GM23338 (cell line): ENCODE data around the gene IL1RAPL2. TPM values are rescaled to one million over a fixed set of nuclear protein-coding genes. Genes with fewer than 3 reads are reported as not detected.

Source experiments
- ATAC-seq: fragments of 200-7000 bp; cut with Tn5 transposase; 3 replicates; pipeline ENCODE4 v1.9.1; 2020
- DNase-seq: peaks from one replicate; pipeline ENCODE4 v3.0.0-alpha.2; 2015; ENCODE audit warnings: low spot score
- H2AFZ ChIP-seq: fragments of 200-600 bp; sonication (generic); 2 replicates; pipeline ENCODE4 v1.8.0; 2016; ENCODE audit warnings: antibody characterized with exemption, mild to moderate bottlenecking, moderate library complexity
- H3F3A ChIP-seq: fragments of 200-600 bp; sonication (generic); replicated peaks from 2 replicates; pipeline ENCODE4 v1.8.0; 2017; ENCODE audit warnings: antibody characterized with exemption, mixed run types, low read depth
- H3K27ac ChIP-seq: fragments of 200-600 bp; sonication (generic); 2 replicates; pipeline ENCODE4 v1.6.1; 2016; ENCODE audit warnings: low read depth
- H3K27me3 ChIP-seq: fragments of 200-600 bp; sonication (generic); 2 replicates; pipeline ENCODE4 v1.8.0; 2016; ENCODE audit warnings: mild to moderate bottlenecking, mixed run types, moderate library complexity; ENCODE audit not compliant: insufficient read depth
- H3K36me3 ChIP-seq: fragments of 200-600 bp; sonication (generic); 2 replicates; pipeline ENCODE4 v1.8.0; 2016; ENCODE audit warnings: mild to moderate bottlenecking; ENCODE audit not compliant: insufficient read depth
- H3K4me1 ChIP-seq: fragments of 200-600 bp; sonication (generic); 2 replicates; pipeline ENCODE4 v1.8.0; 2016; ENCODE audit warnings: mild to moderate bottlenecking, moderate library complexity; ENCODE audit not compliant: insufficient read depth
- H3K4me2 ChIP-seq: fragments of 200-600 bp; sonication (generic); 2 replicates; pipeline ENCODE4 v1.7.1; 2017; ENCODE audit warnings: mixed run types
- H3K4me3 ChIP-seq: fragments of 200-600 bp; sonication (generic); 2 replicates; pipeline ENCODE4 v1.6.1; 2016; ENCODE audit warnings: mixed run types
- H3K79me2 ChIP-seq: fragments of 200-600 bp; sonication (generic); replicated peaks from 2 replicates; pipeline ENCODE4 v1.8.0; 2017; ENCODE audit warnings: mild to moderate bottlenecking; ENCODE audit not compliant: insufficient read depth
- H3K9me2 ChIP-seq: fragments of 200-600 bp; sonication (generic); 2 replicates; pipeline ENCODE4 v1.8.0; 2017; ENCODE audit not compliant: insufficient read depth
- H4K20me1 ChIP-seq: fragments of 200-600 bp; sonication (generic); replicated peaks from 2 replicates; pipeline ENCODE4 v1.8.0; 2017; ENCODE audit warnings: mild to moderate bottlenecking; ENCODE audit not compliant: insufficient read depth
- H3K27ac Mint-ChIP-seq: 2 replicates; pipeline ENCODE4 v1.8.0; 2020; ENCODE audit warnings: inconsistent platforms, mild to moderate bottlenecking, moderate library complexity, mixed read lengths
- H3K27me3 Mint-ChIP-seq: 3 replicates; pipeline ENCODE4 v1.8.0; 2022; ENCODE audit warnings: low read depth, mild to moderate bottlenecking, moderate library complexity, mixed read lengths, inconsistent platforms; ENCODE audit not compliant: insufficient read depth, poor library complexity
- H3K36me3 Mint-ChIP-seq: 3 replicates; pipeline ENCODE4 v1.8.0; 2021; ENCODE audit warnings: low read depth, mild to moderate bottlenecking, inconsistent platforms, moderate library complexity, mixed read lengths
- H3K4me1 Mint-ChIP-seq: 3 replicates; pipeline ENCODE4 v1.8.0; 2020; ENCODE audit warnings: mild to moderate bottlenecking, inconsistent platforms, mixed read lengths
- H3K4me3 Mint-ChIP-seq: 3 replicates; pipeline ENCODE4 v1.8.0; 2021; ENCODE audit warnings: moderate library complexity, mild to moderate bottlenecking, inconsistent platforms, mixed read lengths
- H3K9me3 Mint-ChIP-seq: 3 replicates; pipeline ENCODE4 v1.8.0; 2020; ENCODE audit warnings: moderate library complexity, mild to moderate bottlenecking, inconsistent platforms, mixed read lengths
- CREB1 ChIP-seq: fragments of 250-450 bp; sonication (Bioruptor Pico); IDR thresholded peaks from 2 replicates; pipeline ENCODE4 v1.5.0; 2020; ENCODE audit warnings: low read depth, mild to moderate bottlenecking, moderate library complexity
- ETS1 ChIP-seq: IDR thresholded peaks from 2 replicates; pipeline ENCODE4 v1.6.1; 2016; ENCODE audit warnings: antibody characterized with exemption
- EZH2 ChIP-seq: fragments of 200-600 bp; sonication (generic); IDR thresholded peaks from one replicate; pipeline ENCODE4 v1.8.0; 2017; ENCODE audit warnings: antibody characterized with exemption, mild to moderate bottlenecking, low read depth; ENCODE audit not compliant: unreplicated experiment
- JUNB ChIP-seq: IDR thresholded peaks from one replicate; pipeline ENCODE4 v1.6.1; 2016; ENCODE audit warnings: antibody characterized with exemption; ENCODE audit not compliant: unreplicated experiment
- NANOG ChIP-seq: IDR thresholded peaks from 2 replicates; pipeline ENCODE4 v1.6.1; 2016; ENCODE audit warnings: antibody characterized with exemption, borderline replicate concordance
- POLR2AphosphoS5 ChIP-seq: IDR thresholded peaks from 2 replicates; pipeline ENCODE4 v1.6.1; 2016; ENCODE audit warnings: antibody characterized with exemption, low read depth
- REST ChIP-seq: IDR thresholded peaks from one replicate; pipeline ENCODE4 v1.6.1; 2018; ENCODE audit warnings: antibody characterized with exemption; ENCODE audit not compliant: unreplicated experiment
- ZNF114 ChIP-seq: fragments of 250-450 bp; sonication (Bioruptor Pico); IDR thresholded peaks from 2 replicates; pipeline ENCODE4 v1.5.0; 2020; ENCODE audit warnings: mild to moderate bottlenecking, moderate library complexity
- ZNF331 ChIP-seq: fragments of 250-450 bp; sonication (Bioruptor Pico); IDR thresholded peaks from 2 replicates; pipeline ENCODE4 v1.5.0; 2020; ENCODE audit warnings: low read depth, mild to moderate bottlenecking, moderate library complexity
- ZNF462 ChIP-seq: fragments of 250-450 bp; sonication (Bioruptor Pico); IDR thresholded peaks from 2 replicates; pipeline ENCODE4 v1.5.0; 2020; ENCODE audit warnings: mild to moderate bottlenecking, moderate library complexity
- polyA plus RNA-seq: library from polyadenylated mRNA; unstranded; fragments of >200 nt; fragmentation: Nextera tagmentation; extraction: Ambion mirVana; gene quantifications from 2 replicates; pipeline ENCODE4 v1.2.1, GENCODE V29; 2016
- total RNA-seq: library from RNA; depleted of rRNA; stranded (reverse); fragments of >200 nt; shearing (Covaris generic); gene quantifications from 2 replicates; pipeline ENCODE4 v1.2.3, GENCODE V29; 2014

Gene IL1RAPL2
- total and polyA plus RNA-seq, 2 experiments from 2014 or later = 0.80 to 0.94 TPM

GRCh38 chrX:105773801-105774200 is 1207.8 kb downstream of the IL1RAPL2 start:
- H3K27ac Mint-ChIP-seq = no peak overlapping the region
- H3K27me3 Mint-ChIP-seq = no peaks in the 10 kb centered on the region

More at GRCh38 chrX:105773801-105774200, 1207.8 kb downstream of the IL1RAPL2 start:
- Histone ChIP-seq H3K27ac (no peak overlapping the region), H3K79me2 (no peaks in the 10 kb centered on the region), H2AFZ (no peak overlapping the region), H3K4me3 (no peak overlapping the region), H4K20me1 (no peaks in the 10 kb centered on the region), H3K27me3 (no peaks in the 10 kb centered on the region), H3K4me2 (no peak overlapping the region), H3K9me2 (no peaks in the 10 kb centered on the region), H3F3A (no peaks in the 10 kb centered on the region), H3K4me1 (no peaks in the 10 kb centered on the region), H3K36me3 (no peaks in the 10 kb centered on the region)
- no peak for DNase-seq
- TF ChIP-seq ZNF331 (CRISPR knock-in tag) (no peak), EZH2 (no peak), JUNB (no peak), POLR2AphosphoS5 (no peak), ZNF114 (CRISPR knock-in tag) (no peak), REST (no peak), NANOG (no peak), CREB1 (CRISPR knock-in tag) (no peak), ZNF462 (CRISPR knock-in tag) (no peak), ETS1 (no peak)
- Mint-ChIP-seq H3K4me1 (no peaks in the 10 kb centered on the region), H3K36me3 (no peaks in the 10 kb centered on the region), H3K4me3 (no peak overlapping the region), H3K9me3 (no peaks in the 10 kb centered on the region)
- ATAC-seq = no peak
